Stimulated activated effector memory CD8-positive, alpha-beta T cell treated with anti-CD3 and anti-CD28 coated beads, Interleukin-12 subunit alpha, Interleukin-12 subunit beta, amount 100 ng/mL, for 72 hours (primary cell): Measurements from ENCODE around the gene ALOX15B.
"Not testable (repeated sequence)": the region's sequence is repeated elsewhere in the genome, so short reads cannot be mapped to it uniquely, and the experiment has no call there.

Experiments used
- ATAC-seq: fragments of 150-1000 bp; cut with Tn5 transposase; 2 replicates; pipeline ENCODE4 v1.10.0; 2021
- DNase-seq, 2 donors: peaks; one replicate each; pipeline ENCODE4 v3.0.0; 2021 to 2022; ENCODE audit warnings: low spot score in 2 of 2
- H3K27ac Mint-ChIP-seq: one replicate; pipeline ENCODE4 v1.8.0; 2022; ENCODE audit warnings: mild to moderate bottlenecking, mixed read lengths
- H3K36me3 Mint-ChIP-seq: one replicate; pipeline ENCODE4 v1.8.0; 2022; ENCODE audit warnings: mild to moderate bottlenecking, mixed read lengths
- H3K4me1 Mint-ChIP-seq: one replicate; pipeline ENCODE4 v1.8.0; 2022; ENCODE audit warnings: mixed read lengths
- H3K4me3 Mint-ChIP-seq: one replicate; pipeline ENCODE4 v1.8.0; 2022; ENCODE audit warnings: mild to moderate bottlenecking, mixed read lengths
- H3K9me3 Mint-ChIP-seq: one replicate; pipeline ENCODE4 v1.8.0; 2022; ENCODE audit warnings: mixed read lengths

ALOX15B gene

DNA sequence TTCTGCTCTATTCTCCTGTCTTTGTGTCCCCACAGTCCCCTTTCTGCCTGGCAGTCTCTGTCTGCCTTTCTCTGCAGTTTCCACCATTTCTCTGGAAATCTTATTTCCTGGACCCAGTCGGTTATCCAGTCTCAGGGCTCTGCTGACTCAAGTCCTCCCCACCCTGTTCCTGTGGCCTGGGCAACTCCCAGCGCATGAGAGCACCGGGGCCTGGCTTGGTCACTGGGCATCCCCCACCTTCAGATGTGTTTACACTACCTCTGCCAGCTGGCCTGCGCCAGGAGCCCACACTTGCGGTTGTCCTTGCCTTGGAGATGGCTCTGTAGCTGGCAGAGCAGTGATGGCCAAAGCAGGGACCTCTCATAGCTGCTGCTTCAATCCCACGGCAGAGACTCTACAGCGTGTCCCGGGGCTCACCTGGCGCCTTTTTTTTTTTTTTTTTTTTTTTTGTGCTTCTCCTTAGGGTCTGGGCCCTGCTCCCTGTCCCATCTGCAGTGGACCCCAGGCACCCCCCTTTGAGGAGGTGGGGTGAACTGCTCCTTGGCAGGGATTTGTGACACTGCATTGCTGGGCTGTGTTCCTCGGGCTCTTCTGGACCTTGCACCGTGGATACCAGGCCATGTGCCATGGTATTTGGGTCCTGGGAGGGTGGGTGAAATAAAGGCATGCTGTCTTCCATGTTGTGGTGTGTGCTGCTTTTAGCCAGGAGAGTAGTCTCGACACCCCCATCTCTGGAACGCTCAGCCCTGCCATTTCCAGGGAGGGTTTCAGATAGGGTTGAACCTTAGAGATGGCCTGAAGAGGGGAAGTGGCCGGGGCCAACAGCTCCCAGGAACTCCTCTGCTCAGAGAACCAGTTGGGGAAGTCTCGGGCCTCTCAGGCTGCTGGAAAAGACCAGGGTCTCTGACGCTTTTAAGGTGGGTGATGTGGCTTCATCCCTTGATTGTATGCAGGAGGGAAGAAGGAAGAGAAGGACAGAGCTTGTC, 18.9 kb upstream of the ALOX15B start:
- peaks cover 6% of the 10 kb centered on the region for H3K36me3 Mint-ChIP-seq
- ATAC-seq (peak; percentile 70), DNase-seq (no peak)
- no peaks in the 10 kb centered on the region for H3K9me3 Mint-ChIP-seq
- peak overlapping the region; percentile 36 for H3K27ac Mint-ChIP-seq
- no peak overlapping the region for H3K4me3 Mint-ChIP-seq
- H3K4me1 Mint-ChIP-seq, result peaks cover 24% of the 10 kb centered on the region

DNA sequence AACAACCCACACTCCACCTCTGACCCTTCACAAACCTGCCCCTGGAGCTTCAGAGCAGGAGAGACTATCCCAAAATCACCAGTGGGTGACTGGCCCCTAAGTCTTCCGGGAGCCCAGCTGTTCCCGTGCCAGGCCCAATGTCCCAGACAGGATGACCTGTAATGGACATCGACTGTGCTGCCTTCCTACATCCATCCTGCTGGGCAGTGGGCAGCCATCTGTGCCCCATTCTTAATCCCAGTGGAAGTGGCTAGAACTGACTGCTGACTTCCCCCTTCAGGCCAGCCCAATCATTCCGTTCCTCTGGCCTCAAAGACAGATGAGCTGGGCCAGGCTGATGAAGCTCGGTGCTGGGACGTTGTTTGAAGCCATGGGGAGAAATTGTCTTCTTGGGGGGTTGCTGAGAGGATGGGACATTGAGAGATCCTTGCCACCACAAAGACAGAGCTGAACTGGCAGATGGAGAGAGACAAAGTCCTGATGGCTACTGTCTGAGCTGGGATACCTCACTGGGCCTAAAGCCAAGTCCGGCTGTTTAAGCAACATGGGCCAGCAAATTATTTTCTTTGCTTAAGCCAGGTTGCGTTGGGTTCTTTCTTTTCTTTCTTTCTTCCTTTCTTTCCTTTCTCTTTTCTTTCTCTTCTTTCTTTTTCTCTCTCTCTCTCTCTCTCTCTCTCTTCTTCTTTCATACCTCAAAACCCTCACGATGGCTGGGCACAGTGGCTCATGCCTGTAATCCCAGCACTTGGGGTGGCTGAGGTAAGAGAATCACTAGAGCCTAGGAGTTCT, 17.9 kb upstream of the ALOX15B start:
- Mint-ChIP-seq H3K4me3 (no peak overlapping the region), H3K9me3 (no peaks in the 10 kb centered on the region), H3K36me3 (peaks cover 6% of the 10 kb centered on the region), H3K27ac (no peak overlapping the region), H3K4me1 (peaks cover 24% of the 10 kb centered on the region)
- ATAC-seq (no peak), DNase-seq (no peak)

DNA sequence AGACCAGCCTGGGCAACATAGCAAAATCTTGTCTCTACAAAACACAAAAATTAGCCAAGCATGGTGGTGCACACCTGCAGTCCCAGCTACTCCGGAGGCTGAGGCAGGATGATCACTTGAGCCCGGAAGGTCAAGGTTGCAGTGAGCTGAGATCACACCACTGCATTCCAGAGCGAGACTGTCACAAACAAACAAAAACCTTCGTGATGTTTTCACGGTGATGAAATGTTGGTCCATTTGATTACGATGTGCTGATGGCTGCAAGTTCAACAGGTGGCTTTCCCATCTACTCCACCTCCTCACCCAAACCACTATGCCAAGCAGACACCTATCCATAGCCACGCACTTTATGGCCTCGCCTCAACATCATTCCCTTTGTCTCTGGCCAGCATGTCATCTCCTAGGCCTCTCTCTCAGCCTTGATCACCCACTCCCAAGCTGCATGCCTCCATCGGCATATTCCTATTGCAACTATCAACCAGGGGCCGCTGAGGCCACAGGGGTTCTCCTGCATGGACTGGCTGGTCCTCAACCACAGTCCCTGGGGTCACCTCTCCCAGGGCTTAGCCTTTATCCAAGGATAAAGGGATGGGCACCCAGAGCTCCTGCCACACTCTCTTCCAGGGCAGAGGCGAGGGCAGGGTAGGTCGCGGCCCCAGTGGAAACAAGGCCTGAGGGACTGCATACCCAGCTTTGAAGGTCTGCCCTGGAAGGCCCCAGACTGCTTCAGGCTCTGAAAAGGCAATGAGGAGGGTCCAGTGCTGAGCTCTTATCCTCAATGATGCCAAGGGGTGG, 17.1 kb upstream of the ALOX15B start:
- H3K4me3 Mint-ChIP-seq, result no peak overlapping the region
- peaks cover 6% of the 10 kb centered on the region for H3K36me3 Mint-ChIP-seq
- DNase-seq, result no peak
- H3K4me1 Mint-ChIP-seq, result peaks cover 17% of the 10 kb centered on the region
- no peaks in the 10 kb centered on the region for H3K9me3 Mint-ChIP-seq
- ATAC-seq, result no peak
- H3K27ac Mint-ChIP-seq, result no peak overlapping the region

DNA sequence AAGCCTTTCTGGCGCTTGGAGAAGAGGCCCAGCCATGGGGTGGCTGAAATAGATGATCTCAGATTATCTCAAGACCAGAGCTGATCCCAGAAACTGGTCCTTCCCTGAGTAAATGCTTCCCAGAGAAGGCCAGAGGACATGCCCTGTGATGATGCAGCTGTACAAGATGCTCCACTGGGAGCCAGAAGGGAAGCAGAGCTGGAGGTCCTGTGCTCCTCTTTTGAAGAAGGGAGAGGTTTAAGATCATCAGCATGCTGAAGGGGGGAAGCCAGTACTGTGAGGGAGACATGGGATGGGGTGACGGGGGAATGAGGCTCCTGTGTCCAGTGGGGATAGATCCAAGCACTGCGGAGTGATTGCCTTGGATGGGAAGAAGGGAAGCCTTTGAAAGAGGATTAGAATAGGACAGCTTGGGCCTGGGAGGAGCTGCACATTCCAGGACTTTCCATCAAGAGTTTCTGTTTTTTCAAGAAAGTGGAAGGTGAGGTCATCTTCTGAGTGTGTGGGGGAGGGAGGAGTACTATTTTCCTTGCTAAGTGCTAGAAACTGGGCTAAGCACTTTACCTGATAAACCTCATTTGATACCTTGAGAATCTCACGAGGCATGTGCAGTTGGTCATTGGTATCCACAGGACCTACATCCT, 16.4 kb upstream of the ALOX15B start:
- no peak for ATAC-seq

DNA sequence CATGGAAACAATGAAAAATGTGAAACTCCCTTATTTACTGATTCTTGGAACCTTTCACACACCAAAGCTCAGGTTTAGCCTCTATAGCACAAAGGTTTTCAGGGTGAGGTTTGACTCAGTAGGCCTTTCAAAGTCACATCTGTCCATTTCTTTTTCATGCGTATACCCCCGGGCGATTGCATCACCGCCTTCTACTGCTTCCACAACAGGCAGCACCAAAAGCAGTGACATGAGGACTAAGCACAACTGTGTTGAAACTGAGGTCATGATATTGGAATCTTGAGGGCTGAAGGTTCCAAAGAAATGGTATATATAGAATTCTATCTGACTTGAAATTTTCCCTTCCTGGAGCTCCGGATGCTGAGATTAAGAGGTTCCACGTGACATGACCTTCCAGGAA, 14.7 kb upstream of the ALOX15B start:
- H3K9me3 Mint-ChIP-seq, H3K36me3 Mint-ChIP-seq: not testable (repeated sequence)
- H3K4me1 Mint-ChIP-seq, result peaks cover 12% of the 10 kb centered on the region

More for the DNA sequence above, 16.4 kb upstream of the ALOX15B start:
- peaks cover 12% of the 10 kb centered on the region for H3K4me1 Mint-ChIP-seq
- H3K9me3 Mint-ChIP-seq, result no peaks in the 10 kb centered on the region
- DNase-seq, result no peak
- H3K36me3 Mint-ChIP-seq, result peaks cover 6% of the 10 kb centered on the region
- no peak overlapping the region for H3K4me3 Mint-ChIP-seq
- H3K27ac Mint-ChIP-seq, result no peak overlapping the region

DNA sequence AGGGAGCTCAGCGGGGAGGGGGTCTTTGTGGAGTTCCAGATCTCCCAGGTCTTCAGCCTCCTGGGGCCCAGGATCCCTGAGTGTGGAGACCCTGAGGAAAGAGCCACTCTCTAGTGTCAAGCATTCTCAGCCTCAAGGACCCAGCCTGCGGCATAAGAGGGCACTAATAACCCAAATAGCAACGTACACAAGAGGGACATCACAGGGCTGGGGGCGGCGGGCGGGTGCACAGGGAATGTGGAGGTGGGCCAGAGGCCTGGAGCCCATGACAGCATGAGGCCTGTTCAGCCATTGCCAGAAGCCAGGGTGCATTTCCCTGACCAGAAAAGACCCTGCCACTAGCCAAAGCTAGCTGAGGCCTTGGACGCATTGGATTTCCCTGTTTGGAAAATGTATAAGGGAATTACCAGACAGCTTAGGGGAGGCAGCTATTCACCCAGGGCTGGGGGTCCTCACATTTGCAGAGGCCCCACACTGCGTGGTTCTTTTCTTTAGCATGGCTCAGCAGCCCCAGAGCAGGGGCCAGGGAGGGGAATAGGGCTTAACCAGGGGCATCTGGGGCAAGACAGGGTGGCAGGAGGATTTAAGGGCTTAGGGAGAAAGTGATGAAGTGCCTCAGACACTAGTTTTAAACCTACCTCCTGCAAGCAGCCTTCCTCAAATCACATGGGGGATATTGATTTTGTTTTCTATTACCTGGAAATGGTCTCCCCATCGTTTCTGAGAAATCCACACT, 13.5 kb upstream of the ALOX15B start:
- no peak for ATAC-seq
- Mint-ChIP-seq H3K4me1 (peaks cover 1% of the 10 kb centered on the region), H3K9me3 (no peaks in the 10 kb centered on the region), H3K4me3 (no peak overlapping the region), H3K27ac (no peak overlapping the region), H3K36me3 (peaks cover 3% of the 10 kb centered on the region)
- DNase-seq, result no peak

More for the DNA sequence above, 14.7 kb upstream of the ALOX15B start:
- not testable (repeated sequence) for H3K27ac Mint-ChIP-seq, ATAC-seq, DNase-seq, H3K4me3 Mint-ChIP-seq

DNA sequence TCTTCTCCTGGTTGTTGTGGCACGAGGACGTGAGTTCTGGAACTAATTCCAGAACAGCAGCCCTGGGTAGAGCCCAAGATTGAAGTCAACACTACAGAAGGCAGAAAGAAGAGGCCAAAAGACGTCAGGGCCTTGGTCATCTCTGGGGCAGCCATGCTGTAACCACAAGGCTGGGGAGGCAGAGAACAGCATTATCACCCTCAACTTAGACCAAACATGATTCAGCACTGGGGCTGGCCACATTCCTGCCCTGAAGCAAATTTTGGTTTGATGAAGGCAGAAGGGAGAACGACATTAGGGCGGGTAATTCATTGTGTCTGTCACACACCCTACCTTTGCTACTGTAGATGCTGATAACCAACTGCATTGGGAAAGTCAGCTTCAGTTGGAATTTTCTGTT, 9.7 kb upstream of the ALOX15B start:
- Mint-ChIP-seq H3K4me1 (no peaks in the 10 kb centered on the region), H3K36me3 (no peaks in the 10 kb centered on the region), H3K27ac (no peak overlapping the region), H3K4me3 (no peak overlapping the region), H3K9me3 (no peaks in the 10 kb centered on the region)
- no peak for DNase-seq
- ATAC-seq, result no peak

DNA sequence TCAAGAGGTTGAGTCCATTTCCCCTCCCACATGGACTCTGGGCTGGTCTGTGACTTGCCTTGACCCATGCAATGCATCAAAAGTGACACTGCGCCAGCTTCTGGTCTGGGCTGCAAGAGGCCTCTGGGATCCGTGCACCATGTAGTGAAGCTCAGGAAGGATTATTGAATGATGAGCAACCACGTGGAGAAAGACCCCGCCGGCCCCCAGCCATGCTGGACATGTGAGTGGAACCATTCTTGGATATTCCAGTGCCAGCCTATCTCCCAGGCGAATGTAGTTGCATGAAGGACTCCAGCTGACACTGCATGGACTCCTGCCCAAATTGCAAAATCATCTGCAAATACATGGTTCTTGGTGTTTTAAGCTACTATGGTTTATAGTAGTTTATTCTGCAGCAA, 7.6 kb upstream of the ALOX15B start:
- no peak for DNase-seq
- ATAC-seq, result no peak
- Mint-ChIP-seq H3K27ac (no peak overlapping the region), H3K9me3 (no peaks in the 10 kb centered on the region), H3K36me3 (no peaks in the 10 kb centered on the region), H3K4me3 (no peak overlapping the region), H3K4me1 (no peaks in the 10 kb centered on the region)

DNA sequence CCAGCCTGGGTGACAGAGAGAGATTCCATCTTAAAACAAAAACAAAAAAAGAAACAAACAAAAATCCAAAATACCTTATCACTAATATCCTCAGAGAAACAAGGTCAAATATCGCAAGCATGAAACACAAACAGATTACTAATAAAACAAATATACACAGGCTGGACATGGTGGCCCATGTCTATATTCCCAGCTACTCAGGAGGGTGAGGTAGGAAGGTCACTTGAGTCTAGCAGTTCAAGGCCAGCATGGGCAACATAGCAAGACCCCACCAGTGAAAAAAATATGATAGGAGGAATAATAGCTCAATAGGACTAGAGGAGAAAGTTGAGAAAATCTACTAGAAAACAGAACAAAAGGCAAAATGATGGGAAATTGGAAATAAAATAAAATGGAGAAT, 6.9 kb upstream of the ALOX15B start:
- no peak overlapping the region for H3K4me3 Mint-ChIP-seq
- no peaks in the 10 kb centered on the region for H3K4me1 Mint-ChIP-seq
- DNase-seq (no peak), ATAC-seq (no peak)
- H3K9me3 Mint-ChIP-seq, result no peaks in the 10 kb centered on the region
- H3K27ac Mint-ChIP-seq, result no peak overlapping the region
- no peaks in the 10 kb centered on the region for H3K36me3 Mint-ChIP-seq

DNA sequence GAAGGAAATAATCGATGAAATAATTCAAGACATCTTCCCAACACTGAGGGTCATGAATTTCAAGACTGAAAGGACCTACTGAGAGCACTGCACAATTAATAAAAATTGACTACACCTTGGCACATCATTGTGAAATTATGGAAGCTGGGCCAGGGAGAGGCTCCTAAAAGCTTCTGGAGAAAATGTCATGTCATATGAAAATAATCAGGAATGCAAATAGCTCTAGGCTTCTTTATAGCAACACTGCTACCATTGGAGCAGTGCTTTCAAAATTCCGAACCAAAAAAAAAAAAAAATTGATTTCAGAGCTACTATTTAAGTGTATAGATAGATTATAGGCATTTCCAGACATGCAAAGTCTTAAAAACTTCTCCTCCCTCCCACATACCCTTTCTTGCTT, 6.4 kb upstream of the ALOX15B start:
- H3K36me3 Mint-ChIP-seq, result no peaks in the 10 kb centered on the region

DNA sequence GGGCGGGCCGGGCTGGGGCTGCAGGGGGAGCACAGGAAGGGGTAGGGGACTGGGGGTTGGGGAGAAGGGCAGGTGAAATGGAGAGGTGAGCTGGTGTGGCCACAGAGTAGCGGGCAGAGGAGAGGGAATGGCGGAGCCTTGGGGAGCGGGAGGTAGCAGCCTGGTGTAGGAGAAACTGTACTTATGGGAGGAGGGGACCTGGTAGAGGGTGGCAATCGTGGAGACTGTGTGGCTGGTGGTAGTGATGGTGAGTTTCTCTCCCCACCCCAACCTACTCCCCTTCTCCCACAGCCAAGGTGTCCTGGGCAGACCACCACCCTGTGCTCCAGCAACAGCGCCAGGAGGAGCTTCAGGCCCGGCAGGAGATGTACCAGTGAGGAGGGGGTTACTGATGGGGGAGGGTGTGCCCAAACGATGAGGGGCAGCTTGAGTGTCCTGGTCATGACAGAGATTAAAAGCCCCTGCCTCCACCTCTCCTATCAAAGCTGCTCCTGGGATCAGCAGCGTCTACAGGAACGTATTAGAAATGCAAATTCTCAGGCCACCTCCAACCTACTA, 831 bp downstream of the ALOX15B start:
- ATAC-seq (no peak), DNase-seq (no peak)
- no peaks in the 10 kb centered on the region for H3K4me1 Mint-ChIP-seq
- H3K4me3 Mint-ChIP-seq, result no peak overlapping the region
- no peaks in the 10 kb centered on the region for H3K9me3 Mint-ChIP-seq
- no peaks in the 10 kb centered on the region for H3K36me3 Mint-ChIP-seq
- no peak overlapping the region for H3K27ac Mint-ChIP-seq

More for the DNA sequence above, 6.4 kb upstream of the ALOX15B start:
- no peak overlapping the region for H3K4me3 Mint-ChIP-seq
- ATAC-seq (no peak), DNase-seq (no peak)
- no peaks in the 10 kb centered on the region for H3K9me3 Mint-ChIP-seq
- H3K27ac Mint-ChIP-seq, result no peak overlapping the region
- H3K4me1 Mint-ChIP-seq, result no peaks in the 10 kb centered on the region

DNA sequence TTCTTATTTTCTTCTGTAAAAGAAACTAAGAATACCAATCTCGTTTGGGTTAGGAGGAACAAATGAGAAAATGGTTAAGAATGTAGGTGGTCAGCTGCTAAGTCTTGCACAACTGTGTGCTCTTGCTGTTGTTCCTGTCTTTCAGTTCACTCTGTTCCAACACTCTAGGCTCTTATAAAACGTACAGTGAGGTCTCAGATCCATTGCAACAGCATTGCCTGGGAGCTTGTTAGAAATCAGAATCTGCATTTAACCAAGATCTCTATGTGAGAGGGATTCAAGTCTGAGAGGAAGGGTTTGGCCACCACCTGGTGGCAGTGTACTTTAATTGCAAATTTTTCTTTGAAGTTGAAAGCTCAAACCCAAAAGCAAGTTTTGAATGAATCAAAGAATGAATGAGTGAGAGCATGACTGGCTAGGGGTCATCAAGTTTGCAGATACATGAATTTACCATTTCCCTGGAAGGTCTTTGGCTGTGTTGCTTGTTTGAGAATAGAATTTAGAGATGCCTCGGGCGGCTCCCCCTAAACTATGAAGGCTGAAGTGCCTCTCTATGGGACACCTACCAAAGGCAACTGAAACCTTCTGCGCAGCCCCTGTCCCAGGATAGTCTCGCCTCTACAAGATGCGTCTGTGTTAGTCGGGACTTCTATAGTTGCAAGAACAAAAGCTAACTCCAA, 2.5 kb downstream of the ALOX15B start:
- DNase-seq, result no peak
- H3K27ac Mint-ChIP-seq, result no peak overlapping the region
- ATAC-seq, result peak; percentile 55

DNA sequence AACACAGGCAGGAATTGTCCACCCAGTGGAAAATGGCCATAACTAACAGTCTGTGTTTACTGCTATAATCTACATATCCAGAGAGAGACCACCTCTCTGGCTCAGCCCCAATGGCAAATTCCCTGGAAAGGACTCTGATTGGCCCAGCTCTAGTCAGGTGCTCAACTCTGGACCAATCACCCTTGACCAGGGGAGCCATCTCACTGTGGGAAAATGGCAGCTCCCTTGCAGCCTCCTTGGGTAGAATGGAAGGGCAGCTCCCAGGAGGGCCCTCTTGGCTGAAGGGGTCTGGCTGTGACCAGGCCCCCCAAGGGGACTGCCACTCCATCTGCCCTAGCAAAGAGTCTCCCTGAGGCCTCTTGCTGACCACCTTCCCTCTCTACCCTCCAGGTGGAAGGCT, 3.1 kb downstream of the ALOX15B start:
- Mint-ChIP-seq H3K4me3 (no peak overlapping the region), H3K9me3 (no peaks in the 10 kb centered on the region), H3K4me1 (no peaks in the 10 kb centered on the region), H3K36me3 (no peaks in the 10 kb centered on the region), H3K27ac (no peak overlapping the region)
- ATAC-seq (no peak), DNase-seq (no peak)

More for the DNA sequence above, 2.5 kb downstream of the ALOX15B start:
- H3K36me3 Mint-ChIP-seq, result no peaks in the 10 kb centered on the region
- H3K4me3 Mint-ChIP-seq, result no peak overlapping the region
- no peaks in the 10 kb centered on the region for H3K9me3 Mint-ChIP-seq
- no peaks in the 10 kb centered on the region for H3K4me1 Mint-ChIP-seq
